ENCODE results near the gene SPTBN1.

GRCh38 chr2:54656863-54657262 is 200.7 kb downstream of the SPTBN1 start:
- TF ChIP-seq, protein P1, sequence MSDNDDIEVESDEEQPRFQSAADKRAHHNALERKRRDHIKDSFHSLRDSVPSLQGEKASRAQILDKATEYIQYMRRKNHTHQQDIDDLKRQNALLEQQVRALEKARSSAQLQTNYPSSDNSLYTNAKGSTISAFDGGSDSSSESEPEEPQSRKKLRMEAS (IDR thresholded peaks at IDR 0.05): no peak
- TF ChIP-seq FOXP1 (IDR thresholded peaks at IDR 0.05): no peak
- TF ChIP-seq FOXP1 (CRISPR knock-in tag; IDR thresholded peaks at IDR 0.05): no peak
- TF ChIP-seq YY1 (IDR thresholded peaks at IDR 0.05; ENCODE audit: insufficient read depth, insufficient replicate concordance, low read depth, low read length): no peak
- no peak for TF ChIP-seq ZNF331 (CRISPR knock-in tag; IDR thresholded peaks at IDR 0.05)
- TF ChIP-seq PREB (CRISPR knock-in tag; IDR thresholded peaks at IDR 0.05): no peak
- no peak for TF ChIP-seq PAX8 (CRISPR knock-in tag; IDR thresholded peaks at IDR 0.05; ENCODE audit: borderline replicate concordance)
- TF ChIP-seq HMGXB4 (CRISPR knock-in tag; IDR thresholded peaks at IDR 0.05; ENCODE audit: borderline replicate concordance in 1 of 2, low read depth in 1 of 2): no peak
